Lower leg skin (tissue), 3 donors: ENCODE results near the gene TMEM184C.

ENCODE experiments used
- POLR2A ChIP-seq, 2 donors: fragments of 450-650 bp; IDR thresholded peaks; one replicate each; pipeline ENCODE4 v1.6.1; 2016 to 2017; ENCODE audit warnings: antibody characterized with exemption in 2 of 2, mild to moderate bottlenecking in 1 of 2, moderate library complexity in 1 of 2
- TF ChIP-seq, protein P1 (sequence below), 3 donors: fragments of 450-650 bp; IDR thresholded peaks; one replicate each; pipeline ENCODE4 v1.5.1; 2016; ENCODE audit warnings: antibody characterized with exemption in 3 of 3, mild to moderate bottlenecking in 3 of 3, moderate library complexity in 2 of 3

- TF ChIP-seq, protein P1, sequence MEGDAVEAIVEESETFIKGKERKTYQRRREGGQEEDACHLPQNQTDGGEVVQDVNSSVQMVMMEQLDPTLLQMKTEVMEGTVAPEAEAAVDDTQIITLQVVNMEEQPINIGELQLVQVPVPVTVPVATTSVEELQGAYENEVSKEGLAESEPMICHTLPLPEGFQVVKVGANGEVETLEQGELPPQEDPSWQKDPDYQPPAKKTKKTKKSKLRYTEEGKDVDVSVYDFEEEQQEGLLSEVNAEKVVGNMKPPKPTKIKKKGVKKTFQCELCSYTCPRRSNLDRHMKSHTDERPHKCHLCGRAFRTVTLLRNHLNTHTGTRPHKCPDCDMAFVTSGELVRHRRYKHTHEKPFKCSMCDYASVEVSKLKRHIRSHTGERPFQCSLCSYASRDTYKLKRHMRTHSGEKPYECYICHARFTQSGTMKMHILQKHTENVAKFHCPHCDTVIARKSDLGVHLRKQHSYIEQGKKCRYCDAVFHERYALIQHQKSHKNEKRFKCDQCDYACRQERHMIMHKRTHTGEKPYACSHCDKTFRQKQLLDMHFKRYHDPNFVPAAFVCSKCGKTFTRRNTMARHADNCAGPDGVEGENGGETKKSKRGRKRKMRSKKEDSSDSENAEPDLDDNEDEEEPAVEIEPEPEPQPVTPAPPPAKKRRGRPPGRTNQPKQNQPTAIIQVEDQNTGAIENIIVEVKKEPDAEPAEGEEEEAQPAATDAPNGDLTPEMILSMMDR (IDR thresholded peaks at IDR 0.05) = no peak
- TF ChIP-seq POLR2A (IDR thresholded peaks at IDR 0.05) = no peak
These were observed 23.1 kb upstream of the TMEM184C start for GRCh38 chr4:147594107-147594506.
